Neural cell (in vitro differentiated cells): ENCODE data around the gene ATP11B.

Source experiments
- EP300 ChIP-seq: fragments of 450-650 bp; conservative IDR thresholded peaks from 2 replicates; pipeline ENCODE4 v1.6.1; 2014; ENCODE audit warnings: antibody characterized with exemption, mild to moderate bottlenecking, moderate library complexity; ENCODE audit not compliant: poor library complexity, severe bottlenecking
- POLR2AphosphoS5 ChIP-seq: IDR thresholded peaks from 2 replicates; pipeline ENCODE4 v1.6.1; 2012
- SMC3 ChIP-seq: fragments of 450-650 bp; conservative IDR thresholded peaks from 2 replicates; pipeline ENCODE4 v1.6.1; 2014; ENCODE audit warnings: antibody characterized with exemption, mild to moderate bottlenecking, moderate library complexity; ENCODE audit not compliant: poor library complexity
- TAF1 ChIP-seq: IDR thresholded peaks from 2 replicates; pipeline ENCODE4 v1.6.1; 2012; ENCODE audit warnings: low read depth
- TF ChIP-seq, protein P1 (sequence below): fragments of 450-650 bp; IDR thresholded peaks from 2 replicates; pipeline ENCODE4 v1.5.1; 2014; ENCODE audit warnings: antibody characterized with exemption, mild to moderate bottlenecking, moderate library complexity; ENCODE audit not compliant: poor library complexity, severe bottlenecking
- TF ChIP-seq, protein P2 (sequence below): IDR thresholded peaks from 2 replicates; pipeline ENCODE4 v1.6.1; 2012; ENCODE audit warnings: borderline replicate concordance

DNA sequence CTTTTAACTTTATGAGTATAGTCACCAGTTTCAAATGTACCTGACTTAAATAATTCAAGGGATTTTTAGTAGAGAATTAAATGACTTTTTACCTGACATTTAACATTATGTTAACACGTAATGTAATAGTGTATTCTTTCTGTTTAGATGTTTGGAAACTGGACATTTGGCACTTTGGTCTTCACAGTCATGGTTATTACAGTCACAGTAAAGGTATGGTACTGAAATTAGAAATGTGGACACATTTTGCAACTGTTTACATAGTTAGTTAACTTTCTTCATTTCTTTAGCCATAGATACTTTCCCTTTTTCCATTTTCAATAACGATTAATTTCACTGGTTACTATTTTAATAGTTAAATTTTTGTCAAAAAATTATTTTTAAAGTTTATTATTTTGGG is 103.2 kb downstream of the ATP11B start:
- TF ChIP-seq, protein P1, sequence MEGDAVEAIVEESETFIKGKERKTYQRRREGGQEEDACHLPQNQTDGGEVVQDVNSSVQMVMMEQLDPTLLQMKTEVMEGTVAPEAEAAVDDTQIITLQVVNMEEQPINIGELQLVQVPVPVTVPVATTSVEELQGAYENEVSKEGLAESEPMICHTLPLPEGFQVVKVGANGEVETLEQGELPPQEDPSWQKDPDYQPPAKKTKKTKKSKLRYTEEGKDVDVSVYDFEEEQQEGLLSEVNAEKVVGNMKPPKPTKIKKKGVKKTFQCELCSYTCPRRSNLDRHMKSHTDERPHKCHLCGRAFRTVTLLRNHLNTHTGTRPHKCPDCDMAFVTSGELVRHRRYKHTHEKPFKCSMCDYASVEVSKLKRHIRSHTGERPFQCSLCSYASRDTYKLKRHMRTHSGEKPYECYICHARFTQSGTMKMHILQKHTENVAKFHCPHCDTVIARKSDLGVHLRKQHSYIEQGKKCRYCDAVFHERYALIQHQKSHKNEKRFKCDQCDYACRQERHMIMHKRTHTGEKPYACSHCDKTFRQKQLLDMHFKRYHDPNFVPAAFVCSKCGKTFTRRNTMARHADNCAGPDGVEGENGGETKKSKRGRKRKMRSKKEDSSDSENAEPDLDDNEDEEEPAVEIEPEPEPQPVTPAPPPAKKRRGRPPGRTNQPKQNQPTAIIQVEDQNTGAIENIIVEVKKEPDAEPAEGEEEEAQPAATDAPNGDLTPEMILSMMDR: no peak
- TF ChIP-seq POLR2AphosphoS5 (no peak), TAF1 (no peak), EP300 (no peak), SMC3 (no peak)
- TF ChIP-seq, protein P2, sequence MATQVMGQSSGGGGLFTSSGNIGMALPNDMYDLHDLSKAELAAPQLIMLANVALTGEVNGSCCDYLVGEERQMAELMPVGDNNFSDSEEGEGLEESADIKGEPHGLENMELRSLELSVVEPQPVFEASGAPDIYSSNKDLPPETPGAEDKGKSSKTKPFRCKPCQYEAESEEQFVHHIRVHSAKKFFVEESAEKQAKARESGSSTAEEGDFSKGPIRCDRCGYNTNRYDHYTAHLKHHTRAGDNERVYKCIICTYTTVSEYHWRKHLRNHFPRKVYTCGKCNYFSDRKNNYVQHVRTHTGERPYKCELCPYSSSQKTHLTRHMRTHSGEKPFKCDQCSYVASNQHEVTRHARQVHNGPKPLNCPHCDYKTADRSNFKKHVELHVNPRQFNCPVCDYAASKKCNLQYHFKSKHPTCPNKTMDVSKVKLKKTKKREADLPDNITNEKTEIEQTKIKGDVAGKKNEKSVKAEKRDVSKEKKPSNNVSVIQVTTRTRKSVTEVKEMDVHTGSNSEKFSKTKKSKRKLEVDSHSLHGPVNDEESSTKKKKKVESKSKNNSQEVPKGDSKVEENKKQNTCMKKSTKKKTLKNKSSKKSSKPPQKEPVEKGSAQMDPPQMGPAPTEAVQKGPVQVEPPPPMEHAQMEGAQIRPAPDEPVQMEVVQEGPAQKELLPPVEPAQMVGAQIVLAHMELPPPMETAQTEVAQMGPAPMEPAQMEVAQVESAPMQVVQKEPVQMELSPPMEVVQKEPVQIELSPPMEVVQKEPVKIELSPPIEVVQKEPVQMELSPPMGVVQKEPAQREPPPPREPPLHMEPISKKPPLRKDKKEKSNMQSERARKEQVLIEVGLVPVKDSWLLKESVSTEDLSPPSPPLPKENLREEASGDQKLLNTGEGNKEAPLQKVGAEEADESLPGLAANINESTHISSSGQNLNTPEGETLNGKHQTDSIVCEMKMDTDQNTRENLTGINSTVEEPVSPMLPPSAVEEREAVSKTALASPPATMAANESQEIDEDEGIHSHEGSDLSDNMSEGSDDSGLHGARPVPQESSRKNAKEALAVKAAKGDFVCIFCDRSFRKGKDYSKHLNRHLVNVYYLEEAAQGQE: no peak
